Activated CD8-positive, alpha-beta memory T cell treated with anti-CD3 and anti-CD28 coated beads for 1 hour (primary cell): ENCODE results near the gene ZNF816.
"Not testable (repeated sequence)": the region's sequence is repeated elsewhere in the genome, so short reads cannot be mapped to it uniquely, and the experiment has no call there.

Source experiments
- DNase-seq, 2 donors: peaks; one replicate each; pipeline ENCODE4 v3.0.0-alpha.2; 2020; ENCODE audit warnings: low read depth in 1 of 2; ENCODE audit errors: extremely low read depth in 1 of 2

ZNF816 gene

DNA sequence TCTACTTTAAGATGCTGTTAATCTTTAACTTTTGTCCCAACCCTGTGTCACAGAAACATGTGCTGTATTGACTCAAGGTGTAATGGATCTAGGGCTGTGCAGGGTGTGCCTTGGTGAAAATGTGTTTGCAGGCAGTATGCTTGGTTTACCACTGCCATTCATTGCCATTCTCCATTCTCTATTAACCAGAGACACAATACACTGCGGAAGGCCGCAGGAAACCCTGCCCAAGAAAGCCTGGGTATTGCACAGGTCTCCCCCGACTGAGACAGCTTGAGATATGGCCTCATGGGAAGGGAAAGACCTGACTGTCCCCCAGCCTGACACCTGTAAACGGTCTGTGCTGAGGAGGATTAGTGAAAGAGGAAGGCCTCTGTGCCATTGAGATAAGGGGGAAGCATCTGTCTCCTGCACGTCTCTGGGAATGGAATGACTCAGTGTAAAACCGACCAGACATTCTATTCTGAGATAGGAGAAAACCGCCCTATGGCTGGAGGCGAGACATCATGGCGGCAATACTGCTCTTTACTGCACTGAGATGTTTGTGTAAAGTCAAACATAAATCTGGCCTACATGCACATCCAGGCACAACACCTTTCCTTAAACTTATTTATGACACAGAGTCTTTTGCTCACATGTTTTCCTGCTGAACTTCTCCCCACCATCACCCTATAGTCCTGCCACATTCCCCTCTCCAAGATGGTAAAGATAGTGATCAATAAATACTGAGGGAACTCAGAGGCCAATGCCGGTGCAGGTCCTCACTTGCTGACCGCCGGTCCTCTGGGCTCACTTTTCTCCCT lies 26.3 kb downstream of the ZNF816 start:
- DNase-seq, result no peak

DNA sequence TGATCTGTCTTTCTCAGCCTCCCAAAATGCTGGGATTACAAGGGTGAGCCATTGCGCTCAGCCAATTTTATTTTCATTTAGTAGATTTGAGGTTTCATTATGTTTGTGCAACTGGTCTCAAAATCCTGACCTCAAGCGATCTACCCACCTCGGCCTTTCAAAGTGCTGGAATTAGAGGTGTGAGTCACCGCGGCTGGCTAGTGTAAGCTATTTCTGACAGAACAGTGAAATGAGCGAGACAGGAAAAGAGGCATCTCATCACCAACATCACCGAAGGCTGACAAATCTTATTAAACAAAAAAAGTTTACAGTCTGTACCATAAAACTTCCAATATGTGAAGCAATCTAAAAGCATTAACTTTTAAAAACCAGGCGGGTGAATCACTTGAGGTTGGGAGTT lies 27.2 kb downstream of the ZNF816 start:
- DNase-seq, result no peak

DNA sequence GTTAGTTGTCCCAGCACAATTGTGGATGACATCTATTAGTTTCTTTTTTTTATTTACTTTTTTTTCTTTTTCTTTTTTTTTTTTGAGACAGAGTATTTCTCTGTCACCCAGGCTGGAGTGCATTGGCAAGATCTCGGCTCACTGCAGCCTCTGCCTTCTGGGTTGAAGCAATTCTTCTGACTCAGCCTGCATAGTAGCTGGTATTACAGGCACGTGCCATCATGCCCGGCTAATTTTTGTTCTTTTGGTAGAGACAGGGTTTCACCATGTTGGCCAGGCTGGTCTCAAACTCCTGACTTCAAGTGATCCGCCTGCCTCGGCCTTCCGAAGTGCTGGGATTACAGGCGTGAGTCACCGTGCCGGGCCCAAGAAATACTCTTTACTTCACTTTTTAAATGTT lies 38.0 kb downstream of the ZNF816 start:
- not testable (repeated sequence) for DNase-seq

DNA sequence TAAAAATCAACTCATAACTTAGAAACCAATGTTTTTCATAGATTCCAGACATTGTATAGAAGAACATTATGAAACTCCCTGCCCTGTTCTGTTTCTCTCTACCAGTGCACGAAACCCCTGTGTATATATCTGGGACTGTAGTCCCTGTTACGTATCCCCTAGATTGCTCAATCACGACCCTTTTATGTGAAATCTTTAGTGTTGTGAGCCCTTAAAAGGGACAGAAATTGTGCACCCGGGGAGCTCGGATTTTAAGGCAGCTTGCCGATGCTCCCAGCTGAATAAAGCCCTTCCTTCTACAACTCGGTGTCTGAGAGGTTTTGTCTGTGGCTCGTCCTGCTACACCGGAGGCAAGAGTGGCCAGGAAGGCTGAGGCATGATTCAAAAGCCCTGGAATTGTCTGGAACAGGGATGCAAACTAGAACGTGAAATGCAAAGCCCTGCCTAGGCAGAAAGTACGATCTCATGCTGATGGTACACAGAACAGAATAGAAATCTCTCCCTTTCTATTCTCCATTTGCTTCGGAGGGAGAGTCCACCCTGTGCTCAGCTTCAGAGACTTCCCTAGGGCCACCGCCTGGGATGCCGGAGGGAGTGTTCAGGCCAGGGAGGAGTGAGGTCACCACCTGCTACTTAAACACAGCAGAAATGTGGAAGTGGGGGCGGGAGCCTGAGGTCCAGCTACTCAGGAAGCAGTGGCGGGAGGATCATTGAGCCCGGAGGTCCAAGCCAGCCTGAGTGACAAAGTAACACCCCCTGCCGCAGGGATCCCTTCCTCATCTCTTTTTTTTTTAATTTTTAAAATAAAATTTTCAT lies 38.7 kb downstream of the ZNF816 start:
- no peak for DNase-seq

- peak; percentile 43 to 71 for DNase-seq
Measured at GRCh38 chr19:52922841-52923777, 39.6 kb downstream of the ZNF816 start, which contains the start of gene ZNF888. Gene ZNF888 (minus strand): TSS chr19:52923428. CDS start chr19:52917873, 5,555 bp downstream.

- no peak for DNase-seq
Measured at GRCh38 chr19:52917531-52917930, 45.1 kb downstream of the ZNF816 start.

DNA sequence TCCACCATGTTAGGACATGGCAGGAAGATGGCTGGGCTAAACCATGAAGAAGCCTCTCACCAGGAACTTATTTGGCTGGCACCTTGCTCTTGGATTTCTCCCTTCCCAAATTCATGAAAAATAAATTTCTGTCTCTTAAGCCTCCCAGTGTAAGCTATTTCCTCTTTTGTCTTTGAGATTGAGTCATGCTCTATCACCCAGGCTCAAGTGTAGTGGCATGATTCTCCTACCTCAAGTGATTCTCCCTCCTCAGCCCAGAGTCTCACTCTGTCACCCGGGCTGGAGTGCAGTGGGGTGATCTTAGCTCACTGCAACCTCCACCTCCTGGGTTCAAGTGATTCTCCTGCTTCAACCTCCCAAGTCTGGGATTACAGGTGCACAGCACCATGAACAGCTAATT lies 52.0 kb downstream of the ZNF816 start:
- no peak for DNase-seq

DNA sequence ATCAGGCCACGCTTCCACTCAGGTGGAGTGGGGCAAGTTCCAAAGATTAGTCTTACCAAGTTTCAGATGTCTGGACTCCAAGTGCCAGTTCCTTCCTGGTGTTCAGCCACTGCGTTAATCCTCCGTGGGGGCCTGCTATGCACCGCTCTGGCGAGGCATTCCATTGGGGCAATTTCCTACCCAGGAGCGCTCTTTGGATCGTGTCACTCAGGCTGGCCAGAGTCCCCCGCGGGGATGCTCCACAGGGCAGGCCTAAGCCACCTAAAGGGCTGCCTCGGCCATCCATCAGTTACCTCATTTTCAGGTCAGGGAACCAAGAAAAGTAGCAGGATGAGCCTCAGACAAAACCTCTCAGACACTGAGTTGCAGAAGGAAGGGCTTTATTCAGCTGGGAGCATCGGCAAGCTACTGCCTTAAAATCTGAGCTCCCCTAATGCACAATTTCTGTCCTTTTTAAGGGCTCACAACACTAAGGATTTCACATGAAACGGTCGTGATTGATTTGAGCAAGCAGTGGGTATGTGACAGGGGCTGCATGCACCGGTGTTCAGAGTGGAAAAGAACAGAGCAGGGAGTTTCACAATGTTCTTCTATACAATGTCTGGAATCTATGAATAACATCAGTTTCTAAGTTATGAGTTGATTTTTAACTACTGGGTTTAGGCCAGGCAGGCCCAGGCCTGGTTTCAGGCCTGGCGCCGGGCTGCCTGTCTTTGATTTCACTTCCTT lies 58.5 kb downstream of the ZNF816 start:
- DNase-seq, result not testable (repeated sequence)

DNA sequence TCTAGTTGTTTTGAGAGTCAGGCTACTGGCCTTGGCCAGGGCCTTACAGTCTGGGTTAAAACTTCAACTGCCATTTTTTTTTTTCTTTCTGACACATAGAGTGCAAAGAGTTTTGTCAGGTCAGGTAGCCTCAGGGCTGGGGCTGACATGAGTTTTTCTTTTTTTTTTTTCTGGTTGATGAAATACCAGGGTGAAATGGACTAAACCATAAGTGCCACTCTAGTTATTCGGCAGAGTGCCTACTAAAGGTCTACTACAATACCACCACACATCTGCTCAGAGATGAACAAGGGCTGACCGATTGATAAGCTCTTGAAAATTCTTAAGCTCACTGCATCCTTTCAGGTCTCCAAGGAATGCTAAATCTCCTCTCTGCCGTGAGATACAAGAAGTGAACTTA lies 60.8 kb downstream of the ZNF816 start:
- DNase-seq, result no peak
